Immature natural killer cell (primary cell): Measurements from ENCODE around the gene SIRT5. TPM values are rescaled to one million over a fixed set of nuclear protein-coding genes. Genes with fewer than 3 reads are reported as not detected.

ENCODE experiments used
- polyA plus RNA-seq, 3 donors: library from polyadenylated mRNA; unstranded; fragments of 300-500 nt; fragmentation: Illumina TruSeq; gene quantifications; one replicate each; pipeline ENCODE4 v1.2.3, GENCODE V29; 2021

The SIRT5 gene
- polyA plus RNA-seq, 3 donors from 2014 or later, result 7.5 to 12.3 (median 11.2) TPM

Other genes with a start within 250 kb of the SIRT5 start
- gene TBC1D7, start 246.1 kb upstream of the SIRT5 start, polyA plus RNA-seq, result 10 to 100 TPM; 19.0 to 40.3 (median 23.5) TPM
- gene GFOD1, start 87.0 kb upstream of the SIRT5 start, polyA plus RNA-seq, result 10 to 100 TPM; 22.5 to 68.8 (median 49.3) TPM
- 10 to 100 TPM; 57.0 to 92.2 (median 65.1) TPM for gene NOL7, start 40.7 kb downstream of the SIRT5 start, polyA plus RNA-seq
- 1 to 10 TPM; 2.4 to 5.5 (median 3.8) TPM for gene RANBP9, start 137.2 kb downstream of the SIRT5 start, polyA plus RNA-seq
- 10 to 100 TPM in 1 of 3 donors, 1 to 10 TPM in 2; 7.2 to 13.2 (median 9.7) TPM for gene MCUR1, start 240.0 kb downstream of the SIRT5 start, polyA plus RNA-seq